Trophoblast cell (in vitro differentiated cells and primary cell): ENCODE data around the gene MTMR6.

ENCODE experiments used
- DNase-seq, 2 donors: peaks; one replicate each; pipeline ENCODE4 v3.0.0-alpha.2; 2016
- H2AFZ ChIP-seq: 2 replicates; pipeline ENCODE4 v1.6.1; 2013; ENCODE audit warnings: low read length, moderate library complexity, mild to moderate bottlenecking; ENCODE audit not compliant: insufficient read depth, poor library complexity
- H2AK5ac ChIP-seq: 2 replicates; pipeline ENCODE4 v1.6.1; 2013; ENCODE audit warnings: mild to moderate bottlenecking, low read length
- H2BK120ac ChIP-seq: 2 replicates; pipeline ENCODE4 v1.6.1; 2013; ENCODE audit warnings: low read length, mild to moderate bottlenecking, moderate library complexity; ENCODE audit not compliant: insufficient read depth, poor library complexity
- H2BK12ac ChIP-seq: 2 replicates; pipeline ENCODE4 v1.6.1; 2013; ENCODE audit warnings: mild to moderate bottlenecking, low read length, moderate library complexity
- H2BK5ac ChIP-seq: 2 replicates; pipeline ENCODE4 v1.6.1; 2013; ENCODE audit warnings: low read length, low read depth, moderate library complexity, mild to moderate bottlenecking; ENCODE audit not compliant: poor library complexity
- H3K14ac ChIP-seq: 2 replicates; pipeline ENCODE4 v1.6.1; 2013; ENCODE audit warnings: mild to moderate bottlenecking, low read length
- H3K18ac ChIP-seq: 2 replicates; pipeline ENCODE4 v1.6.1; 2013; ENCODE audit warnings: mild to moderate bottlenecking, low read length
- H3K23ac ChIP-seq: 2 replicates; pipeline ENCODE4 v1.6.1; 2013; ENCODE audit warnings: low read length
- H3K27ac ChIP-seq: 2 replicates; pipeline ENCODE4 v1.5.1; 2013; ENCODE audit warnings: low read depth, mild to moderate bottlenecking, inconsistent platforms, low read length, moderate library complexity
- H3K27me3 ChIP-seq: 2 replicates; pipeline ENCODE4 v1.6.1; 2013; ENCODE audit warnings: inconsistent platforms, mild to moderate bottlenecking, low read length, moderate library complexity; ENCODE audit not compliant: insufficient read depth
- H3K36me3 ChIP-seq, 2 experiments: 1 replicate in 1 of 2; 2 replicates in 1 of 2; pipeline ENCODE4 v1.6.1; 2013; ENCODE audit warnings: low read length in 2 of 2, mild to moderate bottlenecking in 2 of 2, moderate library complexity in 1 of 2; ENCODE audit not compliant: insufficient read depth in 2 of 2, control insufficient read depth in 1 of 2
- H3K4ac ChIP-seq: 2 replicates; pipeline ENCODE4 v1.6.1; 2013; ENCODE audit warnings: low read depth, mild to moderate bottlenecking, low read length, moderate library complexity
- H3K4me1 ChIP-seq, 2 experiments: 1 replicate in 1 of 2; 2 replicates in 1 of 2; pipeline ENCODE4 v1.6.1; 2013; ENCODE audit warnings: low read length in 2 of 2, mild to moderate bottlenecking in 2 of 2, moderate library complexity in 1 of 2; ENCODE audit not compliant: insufficient read depth in 2 of 2, control insufficient read depth in 1 of 2
- H3K4me2 ChIP-seq: 2 replicates; pipeline ENCODE4 v1.6.1; 2013; ENCODE audit warnings: inconsistent platforms, mild to moderate bottlenecking, low read length, moderate library complexity
- H3K4me3 ChIP-seq: 2 replicates; pipeline ENCODE4 v1.5.1; 2013; ENCODE audit warnings: mild to moderate bottlenecking, low read depth, low read length, inconsistent platforms
- H3K79me1 ChIP-seq: one replicate; pipeline ENCODE4 v1.6.1; 2013; ENCODE audit warnings: low read length
- H3K79me2 ChIP-seq: 2 replicates; pipeline ENCODE4 v1.6.1; 2013; ENCODE audit warnings: low read length, mild to moderate bottlenecking; ENCODE audit not compliant: control insufficient read depth, insufficient read depth, poor library complexity
- H3K9ac ChIP-seq: 2 replicates; pipeline ENCODE4 v1.6.1; 2013; ENCODE audit warnings: mild to moderate bottlenecking, low read length
- H3K9me3 ChIP-seq: 2 replicates; pipeline ENCODE4 v1.6.1; 2013; ENCODE audit warnings: low read depth, mild to moderate bottlenecking, control low read depth, inconsistent platforms, low read length; ENCODE audit not compliant: insufficient read depth
- H4K12ac ChIP-seq: 2 replicates; pipeline ENCODE4 v1.6.1; 2013; ENCODE audit warnings: low read depth, mild to moderate bottlenecking, low read length, moderate library complexity
- H4K8ac ChIP-seq: 2 replicates; pipeline ENCODE4 v1.6.1; 2013; ENCODE audit warnings: low read depth, mild to moderate bottlenecking, low read length, moderate library complexity
- H4K91ac ChIP-seq: one replicate; pipeline ENCODE4 v1.6.1; 2013; ENCODE audit warnings: low read depth, mild to moderate bottlenecking, low read length, moderate library complexity
- WGBS: extraction: QIAGEN DNeasy Blood & Tissue Kit; methylation state at CpG from one replicate; pipeline ENCODE4 v1.1.7; 2013; ENCODE audit warnings: missing lambda C conversion rate; ENCODE audit not compliant: insufficient read length, insufficient coverage; ENCODE audit errors: extremely low coverage; 5-methylcytosine and 5-hydroxymethylcytosine counted together

MTMR6 gene

DNA sequence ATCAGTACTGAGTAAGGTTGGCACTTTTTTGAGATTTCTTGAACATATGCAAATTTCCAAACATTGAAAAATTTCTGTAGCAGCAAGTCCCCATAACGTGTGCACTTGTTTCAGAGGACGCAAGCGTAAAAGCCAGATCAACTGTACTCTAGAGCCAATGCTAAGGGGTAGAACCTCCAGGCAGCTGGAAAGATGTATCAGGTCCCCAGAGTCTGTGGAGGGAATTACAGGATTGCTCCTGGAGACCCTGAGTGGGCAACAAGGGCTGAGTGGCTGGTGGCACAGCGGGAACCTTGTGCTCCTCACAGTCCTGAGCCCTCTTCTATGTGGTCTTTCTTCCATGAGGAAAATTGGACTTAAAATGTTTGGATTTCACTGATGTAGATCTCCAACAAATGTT is 61.3 kb downstream of the MTMR6 start:
- no peak overlapping the region for H3K4me3 ChIP-seq
- peaks cover 0 to 2% of the 10 kb centered on the region in 2 experiments for H3K4me1 ChIP-seq
- no peak overlapping the region for H2BK12ac ChIP-seq
- no peak overlapping the region for H4K8ac ChIP-seq
- H3K4ac ChIP-seq, result no peak overlapping the region
- no peaks in the 10 kb centered on the region for H3K36me3 ChIP-seq
- no peak overlapping the region for H2AK5ac ChIP-seq
- no peak overlapping the region for H4K12ac ChIP-seq
- H2BK120ac ChIP-seq, result no peak overlapping the region
- WGBS, result no CpG with 5 or more reads among the region's 4 CpGs
- H2BK5ac ChIP-seq, result no peak overlapping the region
- H3K18ac ChIP-seq, result no peak overlapping the region
- no peak overlapping the region for H3K14ac ChIP-seq
- no peak overlapping the region for H3K9ac ChIP-seq
- no peak overlapping the region for H3K23ac ChIP-seq
- no peak overlapping the region for H2AFZ ChIP-seq
- H4K91ac ChIP-seq, result no peak overlapping the region
- no peaks in the 10 kb centered on the region for H3K27me3 ChIP-seq
- no peaks in the 10 kb centered on the region for H3K9me3 ChIP-seq
- DNase-seq, result no peak
- H3K79me1 ChIP-seq, result no peaks in the 10 kb centered on the region
- H3K4me2 ChIP-seq, result no peak overlapping the region
- H3K79me2 ChIP-seq, result no peaks in the 10 kb centered on the region
- H3K27ac ChIP-seq, result no peak overlapping the region

GRCh38 chr13:25224151-25224550 is 63.1 kb downstream of the MTMR6 start:
- H2AFZ ChIP-seq, result no peak overlapping the region
- no peak overlapping the region for H4K12ac ChIP-seq
- no CpG with 5 or more reads among the region's 9 CpGs for WGBS
- no peak overlapping the region for H3K9ac ChIP-seq
- DNase-seq, result no peak
- no peak overlapping the region for H4K91ac ChIP-seq
- H3K23ac ChIP-seq, result no peak overlapping the region
- no peak overlapping the region for H3K14ac ChIP-seq
- H3K4ac ChIP-seq, result no peak overlapping the region
- no peaks in the 10 kb centered on the region for H3K36me3 ChIP-seq
- no peak overlapping the region for H3K4me3 ChIP-seq
- H3K27ac ChIP-seq, result no peak overlapping the region
- no peaks in the 10 kb centered on the region for H3K4me1 ChIP-seq
- no peaks in the 10 kb centered on the region for H3K9me3 ChIP-seq
- H2BK12ac ChIP-seq, result no peak overlapping the region
- H3K18ac ChIP-seq, result no peak overlapping the region
- H2BK5ac ChIP-seq, result no peak overlapping the region
- H3K79me1 ChIP-seq, result no peaks in the 10 kb centered on the region
- H4K8ac ChIP-seq, result no peak overlapping the region
- H2BK120ac ChIP-seq, result no peak overlapping the region
- no peak overlapping the region for H2AK5ac ChIP-seq
- no peaks in the 10 kb centered on the region for H3K79me2 ChIP-seq
- no peak overlapping the region for H3K4me2 ChIP-seq
- no peaks in the 10 kb centered on the region for H3K27me3 ChIP-seq

- no peaks in the 10 kb centered on the region for H3K4me1 ChIP-seq
- no peak overlapping the region for H4K12ac ChIP-seq
- H2BK12ac ChIP-seq, result no peak overlapping the region
- H2AFZ ChIP-seq, result no peak overlapping the region
- no peaks in the 10 kb centered on the region for H3K79me1 ChIP-seq
- WGBS, result no CpG with 5 or more reads among the region's 9 CpGs
- no peak for DNase-seq
- no peak overlapping the region for H2AK5ac ChIP-seq
- H3K23ac ChIP-seq, result no peak overlapping the region
- no peaks in the 10 kb centered on the region for H3K36me3 ChIP-seq
- no peaks in the 10 kb centered on the region for H3K27me3 ChIP-seq
- H3K27ac ChIP-seq, result no peak overlapping the region
- no peak overlapping the region for H2BK120ac ChIP-seq
- no peak overlapping the region for H4K8ac ChIP-seq
- H3K79me2 ChIP-seq, result no peaks in the 10 kb centered on the region
- H3K4ac ChIP-seq, result no peak overlapping the region
- H3K4me3 ChIP-seq, result no peak overlapping the region
- H3K9me3 ChIP-seq, result no peaks in the 10 kb centered on the region
- no peak overlapping the region for H2BK5ac ChIP-seq
- no peak overlapping the region for H3K4me2 ChIP-seq
- no peak overlapping the region for H3K9ac ChIP-seq
- no peak overlapping the region for H4K91ac ChIP-seq
- H3K18ac ChIP-seq, result no peak overlapping the region
- no peak overlapping the region for H3K14ac ChIP-seq
These were observed 64.5 kb downstream of the MTMR6 start for GRCh38 chr13:25222740-25223139.

- Histone ChIP-seq H3K27me3 (no peaks in the 10 kb centered on the region), H3K9me3 (peaks cover 3% of the 10 kb centered on the region), H3K4me2 (no peak overlapping the region), H3K23ac (no peak overlapping the region), H2BK12ac (no peak overlapping the region), H2AK5ac (no peak overlapping the region), H3K9ac (no peak overlapping the region), H3K36me3 (no peaks in the 10 kb centered on the region), H3K4me3 (no peak overlapping the region), H3K4me1 (peaks cover 4 to 12% of the 10 kb centered on the region in 2 experiments), H4K8ac (no peak overlapping the region), H3K18ac (no peak overlapping the region), H2BK120ac (no peak overlapping the region), H3K4ac (no peak overlapping the region), H3K27ac (no peak overlapping the region), H3K79me2 (no peaks in the 10 kb centered on the region), H4K91ac (no peak overlapping the region), H3K79me1 (no peaks in the 10 kb centered on the region), H4K12ac (no peak overlapping the region), H2BK5ac (no peak overlapping the region), H2AFZ (no peak overlapping the region), H3K14ac (no peak overlapping the region)
- no peak for DNase-seq
- WGBS, result no CpG with 5 or more reads among the region's 5 CpGs
These were observed 69.3 kb downstream of the MTMR6 start for GRCh38 chr13:25218019-25218418.
